Effector memory CD8-positive, alpha-beta T cell (primary cell): ENCODE data around the gene SPAG5.

Experiments
- ATAC-seq: fragments of 150-1000 bp; cut with Tn5 transposase; replicated peaks from 2 replicates; pipeline ENCODE4 v1.10.0; 2021; ENCODE audit warnings: mild to moderate bottlenecking, moderate library complexity
- DNase-seq, 3 experiments: peaks; one replicate each; pipeline ENCODE4 v3.0.0; 2021
- H3K27ac Mint-ChIP-seq, 2 donors: one replicate each; pipeline ENCODE4 v1.8.0; 2022; ENCODE audit warnings: mild to moderate bottlenecking in 2 of 2, mixed read lengths in 2 of 2, moderate library complexity in 2 of 2
- H3K27me3 Mint-ChIP-seq, 2 donors: one replicate each; pipeline ENCODE4 v1.8.0; 2022; ENCODE audit warnings: mixed read lengths in 2 of 2
- H3K36me3 Mint-ChIP-seq: one replicate; pipeline ENCODE4 v1.8.0; 2022; ENCODE audit warnings: mild to moderate bottlenecking, moderate library complexity, mixed read lengths; ENCODE audit not compliant: insufficient read depth
- H3K4me1 Mint-ChIP-seq, 2 donors: one replicate each; pipeline ENCODE4 v1.8.0; 2022; ENCODE audit warnings: low read depth in 2 of 2, mixed read lengths in 2 of 2
- H3K4me3 Mint-ChIP-seq, 2 donors: one replicate each; pipeline ENCODE4 v1.8.0; 2022; ENCODE audit warnings: mild to moderate bottlenecking in 2 of 2, mixed read lengths in 2 of 2, moderate library complexity in 2 of 2
- H3K9me3 Mint-ChIP-seq, 2 donors: one replicate each; pipeline ENCODE4 v1.8.0; 2022; ENCODE audit warnings: mixed read lengths in 2 of 2

The SPAG5 gene

GRCh38 chr17:28573521-28573920 lies 25.3 kb downstream of the SPAG5 start:
- ATAC-seq (no peak), DNase-seq (no peak)
- H3K4me3 Mint-ChIP-seq, result no peak overlapping the region
- H3K27me3 Mint-ChIP-seq, result no peaks in the 10 kb centered on the region
- H3K36me3 Mint-ChIP-seq, result peaks cover 14% of the 10 kb centered on the region
- H3K9me3 Mint-ChIP-seq, result no peaks in the 10 kb centered on the region
- peaks cover 42 to 43% of the 10 kb centered on the region in 2 donors for H3K4me1 Mint-ChIP-seq
- H3K27ac Mint-ChIP-seq, result peak overlapping the region in 1 of 2 donors; percentile 89

- H3K9me3 Mint-ChIP-seq, result no peaks in the 10 kb centered on the region
- DNase-seq (no peak), ATAC-seq (no peak)
- H3K36me3 Mint-ChIP-seq, result peaks cover 16% of the 10 kb centered on the region
- no peaks in the 10 kb centered on the region for H3K27me3 Mint-ChIP-seq
- H3K4me3 Mint-ChIP-seq, result peak overlapping the region; percentile 95 to 97
- peaks cover 47% of the 10 kb centered on the region in 2 donors for H3K4me1 Mint-ChIP-seq
- H3K27ac Mint-ChIP-seq, result peak overlapping the region in 1 of 2 donors; percentile 89
Observed at GRCh38 chr17:28573040-28573380, 25.8 kb downstream of the SPAG5 start.

- no peaks in the 10 kb centered on the region for H3K9me3 Mint-ChIP-seq
- peaks cover 51 to 53% of the 10 kb centered on the region in 2 donors for H3K4me1 Mint-ChIP-seq
- no peak for ATAC-seq
- H3K27ac Mint-ChIP-seq, result peak overlapping the region; percentile 89 to 90
- DNase-seq, result no peak
- H3K36me3 Mint-ChIP-seq, result peaks cover 16% of the 10 kb centered on the region
- H3K27me3 Mint-ChIP-seq, result no peaks in the 10 kb centered on the region
- H3K4me3 Mint-ChIP-seq, result peak overlapping the region; percentile 95 to 97
Observed at GRCh38 chr17:28572259-28573039, 26.4 kb downstream of the SPAG5 start.

GRCh38 chr17:28571361-28572122 lies 27.3 kb downstream of the SPAG5 start, which contains the start of gene PIGS:
Gene PIGS, minus strand, starts transcription at chr17:28571524. Its CDS starts 28 bp downstream, at chr17:28571496.
- peak; percentile 80 to 84 (median 82) for DNase-seq
- no peaks in the 10 kb centered on the region for H3K27me3 Mint-ChIP-seq
- H3K9me3 Mint-ChIP-seq, result no peaks in the 10 kb centered on the region
- peak; percentile 95 for ATAC-seq
- H3K36me3 Mint-ChIP-seq, result peaks cover 13% of the 10 kb centered on the region
- H3K4me1 Mint-ChIP-seq, result peaks cover 48 to 51% of the 10 kb centered on the region in 2 donors
- H3K27ac Mint-ChIP-seq, result peak within 1 kb of the TSS; percentile 89 to 90
- H3K4me3 Mint-ChIP-seq, result peak within 1 kb of the TSS; percentile 95 to 97

GRCh38 chr17:28570716-28571360 lies 28.0 kb downstream of the SPAG5 start:
- H3K4me3 Mint-ChIP-seq, result peak overlapping the region; percentile 95 to 97
- peak; percentile 47 for ATAC-seq
- H3K27me3 Mint-ChIP-seq, result no peaks in the 10 kb centered on the region
- H3K36me3 Mint-ChIP-seq, result peaks cover 12% of the 10 kb centered on the region
- peak overlapping the region; percentile 89 to 90 for H3K27ac Mint-ChIP-seq
- peak in 1 of 3 experiments; percentile 22 for DNase-seq
- peaks cover 41 to 44% of the 10 kb centered on the region in 2 donors for H3K4me1 Mint-ChIP-seq
- no peaks in the 10 kb centered on the region for H3K9me3 Mint-ChIP-seq

GRCh38 chr17:28569446-28569845 lies 29.4 kb downstream of the SPAG5 start:
- DNase-seq, result no peak
- H3K27ac Mint-ChIP-seq, result peak overlapping the region; percentile 20 to 44
- no peaks in the 10 kb centered on the region for H3K27me3 Mint-ChIP-seq
- peaks cover 20% of the 10 kb centered on the region for H3K36me3 Mint-ChIP-seq
- no peaks in the 10 kb centered on the region for H3K9me3 Mint-ChIP-seq
- ATAC-seq, result no peak
- peaks cover 40 to 50% of the 10 kb centered on the region in 2 donors for H3K4me1 Mint-ChIP-seq
- H3K4me3 Mint-ChIP-seq, result peak overlapping the region; percentile 95 to 97

GRCh38 chr17:28567604-28568003 lies 31.2 kb downstream of the SPAG5 start:
- DNase-seq (no peak), ATAC-seq (no peak)
- Mint-ChIP-seq H3K4me3 (no peak overlapping the region), H3K27me3 (no peaks in the 10 kb centered on the region), H3K36me3 (peaks cover 37% of the 10 kb centered on the region), H3K4me1 (peaks cover 35 to 47% of the 10 kb centered on the region in 2 donors), H3K9me3 (no peaks in the 10 kb centered on the region), H3K27ac (peak overlapping the region; percentile 1 to 44)

- no peaks in the 10 kb centered on the region for H3K9me3 Mint-ChIP-seq
- H3K27ac Mint-ChIP-seq, result no peak overlapping the region
- peaks cover 11 to 23% of the 10 kb centered on the region in 2 donors for H3K4me1 Mint-ChIP-seq
- no peak for DNase-seq
- no peak for ATAC-seq
- H3K4me3 Mint-ChIP-seq, result no peak overlapping the region
- no peaks in the 10 kb centered on the region for H3K27me3 Mint-ChIP-seq
- H3K36me3 Mint-ChIP-seq, result peaks cover 61% of the 10 kb centered on the region
Observed at GRCh38 chr17:28563475-28563874, 35.4 kb downstream of the SPAG5 start.

- Mint-ChIP-seq H3K4me3 (no peak overlapping the region), H3K9me3 (no peaks in the 10 kb centered on the region), H3K36me3 (peaks cover 43% of the 10 kb centered on the region)
Observed at GRCh38 chr17:28555022-28555421, 43.8 kb downstream of the SPAG5 start.

GRCh38 chr17:28554565-28554964 lies 44.3 kb downstream of the SPAG5 start:
- DNase-seq, result no peak
- H3K36me3 Mint-ChIP-seq, result peaks cover 39% of the 10 kb centered on the region

More at GRCh38 chr17:28555022-28555421, 43.8 kb downstream of the SPAG5 start:
- Mint-ChIP-seq H3K27me3 (no peaks in the 10 kb centered on the region), H3K27ac (no peak overlapping the region), H3K4me1 (peaks cover 24 to 27% of the 10 kb centered on the region in 2 donors)
- ATAC-seq (no peak), DNase-seq (no peak)

GRCh38 chr17:28553000-28553505 lies 45.8 kb downstream of the SPAG5 start:
- ATAC-seq, result no peak
- Mint-ChIP-seq H3K36me3 (peaks cover 30% of the 10 kb centered on the region), H3K27me3 (no peaks in the 10 kb centered on the region), H3K9me3 (no peaks in the 10 kb centered on the region), H3K4me1 (peaks cover 43 to 47% of the 10 kb centered on the region in 2 donors), H3K27ac (peak overlapping the region; percentile 88 to 95), H3K4me3 (peak overlapping the region; percentile 95 to 97)
- no peak for DNase-seq

More at GRCh38 chr17:28554565-28554964, 44.3 kb downstream of the SPAG5 start:
- H3K4me3 Mint-ChIP-seq, result no peak overlapping the region
- H3K4me1 Mint-ChIP-seq, result peaks cover 28 to 32% of the 10 kb centered on the region in 2 donors
- no peak overlapping the region for H3K27ac Mint-ChIP-seq
- H3K27me3 Mint-ChIP-seq, result no peaks in the 10 kb centered on the region
- no peak for ATAC-seq
- no peaks in the 10 kb centered on the region for H3K9me3 Mint-ChIP-seq

GRCh38 chr17:28552176-28552999 lies 46.4 kb downstream of the SPAG5 start, which contains the start of gene UNC119:
Gene UNC119, minus strand, starts transcription at chr17:28552624. Its CDS starts 67 bp downstream, at chr17:28552557.
- Mint-ChIP-seq H3K9me3 (no peaks in the 10 kb centered on the region), H3K36me3 (peaks cover 27% of the 10 kb centered on the region), H3K27me3 (no peaks in the 10 kb centered on the region), H3K4me1 (peaks cover 47 to 48% of the 10 kb centered on the region in 2 donors), H3K27ac (peak within 1 kb of the TSS; percentile 92 to 95), H3K4me3 (peak within 1 kb of the TSS; percentile 95 to 97)
- DNase-seq (peak; percentile 59 to 69 (median 67)), ATAC-seq (peak; percentile 73)
